C4-2B (cell line): ENCODE measurements around the gene SYNRG.

Source experiments
- H3K27ac ChIP-seq: fragments of 450-650 bp; 2 replicates; pipeline ENCODE4 v1.5.1; 2017
- ZFX ChIP-seq: fragments of 450-650 bp; IDR thresholded peaks from 2 replicates; pipeline ENCODE4 v1.6.1; 2017
- TF ChIP-seq, protein P1 (sequence below): fragments of 450-650 bp; conservative IDR thresholded peaks from 2 replicates; pipeline ENCODE4 v1.5.1; 2017; ENCODE audit warnings: mild to moderate bottlenecking

The SYNRG gene

GRCh38 chr17:37568350-37569053 lies 40.7 kb downstream of the SYNRG start:
- no peak overlapping the region for H3K27ac ChIP-seq
- TF ChIP-seq, protein P1, sequence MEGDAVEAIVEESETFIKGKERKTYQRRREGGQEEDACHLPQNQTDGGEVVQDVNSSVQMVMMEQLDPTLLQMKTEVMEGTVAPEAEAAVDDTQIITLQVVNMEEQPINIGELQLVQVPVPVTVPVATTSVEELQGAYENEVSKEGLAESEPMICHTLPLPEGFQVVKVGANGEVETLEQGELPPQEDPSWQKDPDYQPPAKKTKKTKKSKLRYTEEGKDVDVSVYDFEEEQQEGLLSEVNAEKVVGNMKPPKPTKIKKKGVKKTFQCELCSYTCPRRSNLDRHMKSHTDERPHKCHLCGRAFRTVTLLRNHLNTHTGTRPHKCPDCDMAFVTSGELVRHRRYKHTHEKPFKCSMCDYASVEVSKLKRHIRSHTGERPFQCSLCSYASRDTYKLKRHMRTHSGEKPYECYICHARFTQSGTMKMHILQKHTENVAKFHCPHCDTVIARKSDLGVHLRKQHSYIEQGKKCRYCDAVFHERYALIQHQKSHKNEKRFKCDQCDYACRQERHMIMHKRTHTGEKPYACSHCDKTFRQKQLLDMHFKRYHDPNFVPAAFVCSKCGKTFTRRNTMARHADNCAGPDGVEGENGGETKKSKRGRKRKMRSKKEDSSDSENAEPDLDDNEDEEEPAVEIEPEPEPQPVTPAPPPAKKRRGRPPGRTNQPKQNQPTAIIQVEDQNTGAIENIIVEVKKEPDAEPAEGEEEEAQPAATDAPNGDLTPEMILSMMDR, result no peak
- no peak for TF ChIP-seq ZFX

DNA sequence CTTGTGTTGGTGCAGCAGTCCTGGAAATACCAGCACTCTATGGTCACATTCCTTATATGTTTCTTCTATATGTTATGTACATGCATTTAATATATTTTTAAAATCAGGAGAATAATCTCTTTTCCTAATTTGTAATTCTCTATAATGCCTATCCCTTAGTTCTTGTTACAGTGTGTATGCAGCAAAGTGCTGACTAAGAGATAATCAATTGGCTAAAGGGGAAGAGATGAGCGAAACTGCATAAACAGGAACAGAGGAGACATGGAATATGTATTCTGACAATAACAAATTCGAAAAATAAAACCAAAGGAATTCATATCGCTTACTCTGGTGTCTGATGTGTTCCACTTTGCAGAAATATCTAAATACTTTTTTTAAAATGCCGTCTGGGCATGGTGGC lies 41.7 kb downstream of the SYNRG start:
- no peak overlapping the region for H3K27ac ChIP-seq
- TF ChIP-seq, protein P1, result no peak
- TF ChIP-seq ZFX, result no peak

- H3K27ac ChIP-seq, result no peak overlapping the region
These were observed 42.1 kb downstream of the SYNRG start for GRCh38 chr17:37567137-37567536.

DNA sequence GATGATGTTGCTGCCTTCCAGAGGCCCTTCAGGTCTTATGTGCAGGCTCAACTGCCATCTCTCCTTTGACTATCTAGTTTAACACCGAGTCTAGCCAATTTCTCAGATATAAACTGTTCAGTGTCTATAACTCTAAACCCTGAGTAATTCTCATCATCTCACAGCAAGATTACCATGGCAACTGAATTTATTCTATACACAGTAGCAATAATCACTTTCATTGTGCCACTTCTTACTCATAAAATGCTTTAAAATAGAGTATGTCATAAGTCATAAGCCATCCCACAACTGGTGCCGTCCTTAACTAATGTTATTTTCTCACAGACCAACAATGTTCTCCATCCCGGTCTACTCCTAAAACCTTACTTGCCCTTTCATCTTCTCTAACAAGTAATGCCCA lies 45.0 kb downstream of the SYNRG start:
- TF ChIP-seq, protein P1, result no peak
- no peak for TF ChIP-seq ZFX
- no peak overlapping the region for H3K27ac ChIP-seq

More at GRCh38 chr17:37567137-37567536, 42.1 kb downstream of the SYNRG start:
- TF ChIP-seq, protein P1, result no peak
- no peak for TF ChIP-seq ZFX

- no peak overlapping the region for H3K27ac ChIP-seq
- TF ChIP-seq, protein P1, result no peak
- TF ChIP-seq ZFX, result no peak
These were observed 47.0 kb downstream of the SYNRG start for GRCh38 chr17:37562016-37562745.

DNA sequence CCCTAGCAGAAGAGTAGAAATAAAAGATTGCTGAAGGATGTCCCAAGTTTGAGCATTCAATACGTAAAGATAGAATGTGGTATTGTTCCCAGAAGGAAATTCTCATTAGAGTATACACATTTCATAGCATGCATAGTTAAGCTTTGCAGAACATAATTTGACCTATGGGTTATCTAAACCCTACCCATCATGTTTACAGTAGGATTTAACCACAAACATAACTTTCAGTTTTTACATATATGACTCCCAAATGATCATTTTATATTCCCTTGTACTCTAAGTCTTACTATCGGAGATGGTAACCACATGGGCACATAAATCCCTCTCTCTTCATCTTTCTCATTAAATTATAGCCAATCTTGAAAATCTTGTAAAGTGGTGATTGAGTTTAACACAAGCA lies 50.9 kb downstream of the SYNRG start:
- no peak overlapping the region for H3K27ac ChIP-seq
- TF ChIP-seq, protein P1, result no peak
- no peak for TF ChIP-seq ZFX

DNA sequence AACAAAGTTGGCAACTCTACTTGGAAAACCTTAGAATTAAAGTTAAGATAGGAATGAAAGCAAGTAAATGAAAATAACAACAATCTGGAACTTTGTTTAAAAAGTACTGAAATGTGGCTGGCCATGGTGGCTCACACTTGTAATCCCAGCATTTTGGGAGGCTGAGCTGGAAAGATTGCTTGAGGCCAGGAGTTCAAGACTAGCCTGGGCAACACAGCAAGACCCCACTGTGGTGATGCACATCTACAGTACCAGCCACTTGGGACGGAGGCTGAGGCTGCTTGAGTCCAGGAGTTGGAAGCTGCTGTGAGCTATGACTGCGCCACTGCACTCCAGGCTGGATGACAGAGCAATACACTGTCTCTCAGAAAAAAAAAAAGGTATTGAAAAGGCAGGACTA lies 51.7 kb downstream of the SYNRG start:
- H3K27ac ChIP-seq, result no peak overlapping the region
- no peak for TF ChIP-seq ZFX
- TF ChIP-seq, protein P1, result no peak
